OCI-LY7 (cell line): ENCODE results near the gene CDK2AP2. TPM values are rescaled to one million over a fixed set of nuclear protein-coding genes. Genes with fewer than 3 reads are reported as not detected.

Experiments
- BruUV-seq: library from RNA; stranded (reverse); fragments of 400-500 nt; replicated peaks from 2 replicates; lab custom pipeline; 2021; lab: Mats Ljungman, UMichigan
- CTCF ChIA-PET: fragments of 300-600 bp; sonication (Branson Sonifier 250); formaldehyde crosslinking; loops from one replicate; lab custom pipeline; 2022; ENCODE audit warnings: antibody characterized with exemption; ENCODE audit not compliant: unreplicated experiment; lab: Charles Lee
- POLR2A ChIA-PET: fragments of 300-600 bp; sonication (Branson Sonifier 250); formaldehyde crosslinking; loops from one replicate; lab custom pipeline; 2022; ENCODE audit warnings: antibody characterized with exemption; lab: Charles Lee
- DNase-seq: peaks from one replicate; pipeline ENCODE4 v3.0.0-alpha.2; 2015; ENCODE audit warnings: low spot score
- H2AFZ ChIP-seq: fragments of 200-600 bp; sonication (generic), shearing (Covaris generic); 2 replicates; pipeline ENCODE4 v1.6.1; 2014; ENCODE audit warnings: mild to moderate bottlenecking, antibody characterized with exemption, low read length, moderate library complexity
- H3K27ac ChIP-seq: fragments of 200-600 bp; sonication (generic); 2 replicates; pipeline ENCODE4 v1.5.1; 2014; ENCODE audit warnings: mixed run types, low read depth, mild to moderate bottlenecking, moderate library complexity, low read length, inconsistent platforms; ENCODE audit not compliant: poor library complexity, severe bottlenecking
- H3K36me3 ChIP-seq: fragments of 200-600 bp; sonication (generic); 2 replicates; pipeline ENCODE4 v1.6.1; 2014; ENCODE audit warnings: mild to moderate bottlenecking, antibody characterized with exemption, low read length, moderate library complexity, mixed read lengths; ENCODE audit not compliant: insufficient read depth
- H3K4me1 ChIP-seq: fragments of 200-600 bp; sonication (generic); 2 replicates; pipeline ENCODE4 v1.5.1; 2014; ENCODE audit warnings: mild to moderate bottlenecking, low read length; ENCODE audit not compliant: insufficient read depth, poor library complexity, severe bottlenecking
- H3K4me2 ChIP-seq: fragments of 200-600 bp; sonication (generic); 2 replicates; pipeline ENCODE4 v1.6.1; 2014; ENCODE audit warnings: mild to moderate bottlenecking, low read length
- H3K4me3 ChIP-seq: fragments of 200-600 bp; sonication (generic); 2 replicates; pipeline ENCODE4 v1.5.1; 2014; ENCODE audit warnings: mild to moderate bottlenecking, low read depth, low read length; ENCODE audit not compliant: poor library complexity, severe bottlenecking
- H3K79me2 ChIP-seq: fragments of 200-600 bp; sonication (generic); 2 replicates; pipeline ENCODE4 v1.6.1; 2016; ENCODE audit warnings: low read depth, mild to moderate bottlenecking, low read length, moderate library complexity, mixed read lengths; ENCODE audit not compliant: insufficient read depth
- H3K9me2 ChIP-seq: fragments of 200-600 bp; sonication (generic); 2 replicates; pipeline ENCODE4 v1.6.1; 2016; ENCODE audit warnings: mild to moderate bottlenecking, low read length, mixed read lengths; ENCODE audit not compliant: insufficient read depth
- H3K9me3 ChIP-seq: fragments of 200-600 bp; sonication (generic); 2 replicates; pipeline ENCODE4 v1.6.1; 2014; ENCODE audit warnings: mild to moderate bottlenecking, mixed run types, low read length, mixed read lengths
- H4K20me1 ChIP-seq: fragments of 200-600 bp; sonication (generic); 2 replicates; pipeline ENCODE4 v1.6.1; 2014; ENCODE audit warnings: mild to moderate bottlenecking, antibody characterized with exemption, low read length, moderate library complexity, mixed read lengths; ENCODE audit not compliant: insufficient read depth
- EZH2phosphoT487 ChIP-seq: fragments of 200-600 bp; sonication (generic); IDR thresholded peaks from 2 replicates; pipeline ENCODE4 v1.6.1; 2018; ENCODE audit warnings: low read depth, borderline replicate concordance, mild to moderate bottlenecking, mixed run types, antibody characterized with exemption, low read length, moderate library complexity, mixed read lengths
- intact Hi-C: fragments of 100-400 bp; cut with micrococcal nuclease; formaldehyde crosslinking; loops from one replicate; pipeline ENCODE4 v1.10.0; 2022; ENCODE audit not compliant: unreplicated experiment
- total RNA-seq, 2 experiments: library from RNA; depleted of rRNA in 1 of 2; stranded (reverse); fragments of >200 nt in 1 of 2; shearing (Covaris generic) in 1 of 2; gene quantifications; 2 replicates each; pipeline ENCODE4 v1.2.3, GENCODE V29; 2014 to 2022
- TF ChIP-seq, protein P1 (sequence below): fragments of 200-600 bp; sonication (generic); conservative IDR thresholded peaks from 2 replicates; pipeline ENCODE4 v1.5.1; 2014; ENCODE audit warnings: mild to moderate bottlenecking, antibody characterized with exemption, low read length, moderate library complexity, mixed read lengths

The CDK2AP2 gene
- total RNA-seq, 2 experiments from 2014 or later, result 71.5 to 90.2 TPM

DNA sequence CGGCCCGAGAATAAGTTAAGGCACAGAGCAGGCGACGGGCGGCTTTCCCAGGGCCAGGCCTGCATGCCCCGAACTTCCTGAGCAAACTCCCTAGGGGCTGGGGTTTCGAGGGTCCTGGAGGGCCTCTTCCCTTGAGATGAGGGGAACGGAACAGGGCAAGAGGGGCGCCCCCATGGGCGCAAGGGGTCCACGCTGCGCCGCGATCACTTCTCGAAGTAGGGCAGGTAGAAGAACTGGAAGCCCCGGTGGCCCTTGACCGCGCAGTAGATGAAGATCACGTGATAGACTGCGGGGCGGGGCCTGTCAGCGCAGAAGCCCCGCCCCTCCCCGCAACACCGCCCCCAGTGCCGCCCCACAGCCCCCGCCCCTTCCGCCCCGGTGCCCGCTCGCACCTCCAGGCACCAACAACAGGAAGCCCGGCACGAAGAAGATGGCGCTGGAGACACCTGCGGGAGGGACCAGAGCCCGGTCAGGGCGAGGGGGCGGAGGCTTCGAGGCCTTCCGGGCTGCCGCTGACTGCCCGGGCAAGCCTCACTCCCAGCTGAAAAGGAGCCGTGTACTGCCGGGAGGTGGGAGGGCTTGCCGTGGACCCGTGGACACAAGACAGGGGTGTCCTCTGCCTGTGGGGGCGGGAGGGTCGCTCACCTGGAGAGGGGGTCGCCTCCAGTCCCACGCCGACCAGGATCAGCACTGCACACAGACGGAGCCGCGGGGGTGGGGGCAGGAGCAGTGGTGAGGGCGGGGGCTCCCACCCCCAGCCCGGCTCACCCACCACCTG lies 43.4 kb downstream of the CDK2AP2 start:
- H2AFZ ChIP-seq, result 0 out of 2 replicates have a peak overlapping the region, but pooled peaks have one; percentile 9
- H4K20me1 ChIP-seq, result no peaks in the 10 kb centered on the region
- intact Hi-C loops, result loop anchor here (1.0 to 5.0 kb wide), 2 partner anchors 27 to 112 kb away; partner anchors contain the start of genes POLD4 and PTPRCAP
- H3K36me3 ChIP-seq, result no peaks in the 10 kb centered on the region; the same call in 1 of the 2 replicates
- H3K9me3 ChIP-seq, result no peaks in the 10 kb centered on the region
- peak overlapping the region; percentile 82 for H3K27ac ChIP-seq
- ChIA-PET POLR2A (interaction anchor here (0.6 to 2.0 kb wide), 4 partner anchors 14 to 510 kb away, joined by 3 to 18 read pairs (median 5); partner anchors contain the start of genes PPP1CA and PTPRCAP), CTCF (interaction anchor here (0.6 to 1.1 kb wide), 3 partner anchors 10 to 187 kb away, joined by 3 to 9 read pairs (median 3); no protein-coding TSS in a partner anchor)
- TSS peak; percentile 10 for BruUV-seq
- H3K9me2 ChIP-seq, result no peaks in the 10 kb centered on the region
- DNase-seq, result peak; percentile 96
- peaks cover 23% of the 10 kb centered on the region; the same call in 1 of the 2 replicates for H3K79me2 ChIP-seq
- peak overlapping the region; percentile 100 for H3K4me2 ChIP-seq
- peaks cover 68% of the 10 kb centered on the region for H3K4me1 ChIP-seq
- no peak for TF ChIP-seq EZH2phosphoT487
- TF ChIP-seq, protein P1, sequence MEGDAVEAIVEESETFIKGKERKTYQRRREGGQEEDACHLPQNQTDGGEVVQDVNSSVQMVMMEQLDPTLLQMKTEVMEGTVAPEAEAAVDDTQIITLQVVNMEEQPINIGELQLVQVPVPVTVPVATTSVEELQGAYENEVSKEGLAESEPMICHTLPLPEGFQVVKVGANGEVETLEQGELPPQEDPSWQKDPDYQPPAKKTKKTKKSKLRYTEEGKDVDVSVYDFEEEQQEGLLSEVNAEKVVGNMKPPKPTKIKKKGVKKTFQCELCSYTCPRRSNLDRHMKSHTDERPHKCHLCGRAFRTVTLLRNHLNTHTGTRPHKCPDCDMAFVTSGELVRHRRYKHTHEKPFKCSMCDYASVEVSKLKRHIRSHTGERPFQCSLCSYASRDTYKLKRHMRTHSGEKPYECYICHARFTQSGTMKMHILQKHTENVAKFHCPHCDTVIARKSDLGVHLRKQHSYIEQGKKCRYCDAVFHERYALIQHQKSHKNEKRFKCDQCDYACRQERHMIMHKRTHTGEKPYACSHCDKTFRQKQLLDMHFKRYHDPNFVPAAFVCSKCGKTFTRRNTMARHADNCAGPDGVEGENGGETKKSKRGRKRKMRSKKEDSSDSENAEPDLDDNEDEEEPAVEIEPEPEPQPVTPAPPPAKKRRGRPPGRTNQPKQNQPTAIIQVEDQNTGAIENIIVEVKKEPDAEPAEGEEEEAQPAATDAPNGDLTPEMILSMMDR, result no peak
- H3K4me3 ChIP-seq, result peak overlapping the region; percentile 89

DNA sequence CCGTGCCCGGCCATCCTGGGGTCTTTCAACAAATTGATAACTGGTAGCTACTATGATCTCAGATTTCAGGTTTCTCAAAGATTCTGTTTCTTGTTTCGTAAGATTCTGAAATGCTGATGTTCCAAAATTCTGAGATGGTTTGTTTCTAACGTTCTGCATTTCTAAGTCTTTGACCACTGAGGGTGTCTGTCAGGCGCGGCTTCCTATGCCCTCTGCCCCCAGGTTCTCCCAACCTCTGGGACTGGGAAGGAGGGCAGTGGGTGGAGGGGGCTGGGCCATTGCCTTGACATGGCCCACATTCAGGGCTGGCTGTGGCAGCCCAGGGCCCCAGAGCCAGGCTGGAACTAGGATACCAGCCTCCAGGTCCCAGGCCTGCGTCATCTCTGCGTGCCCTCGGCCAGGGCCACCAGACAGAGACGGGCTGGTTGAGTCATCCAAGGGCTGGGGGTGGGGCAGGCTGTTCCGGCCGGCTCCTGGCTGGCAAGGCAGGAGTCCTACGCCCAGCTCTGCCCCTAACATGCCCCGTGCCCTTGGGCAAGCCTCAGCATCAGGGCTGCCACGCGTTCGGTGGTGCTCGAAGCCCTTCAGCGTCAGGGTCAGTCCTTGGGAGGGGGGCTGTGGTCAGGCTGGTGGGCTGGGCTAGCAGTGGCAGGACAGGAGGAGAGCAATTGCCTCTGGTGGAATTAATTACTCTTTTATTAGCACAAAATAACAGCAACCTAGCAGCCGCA lies 44.1 kb downstream of the CDK2AP2 start:
- Histone ChIP-seq H3K9me3 (no peaks in the 10 kb centered on the region), H2AFZ (0 out of 2 replicates have a peak overlapping the region, but pooled peaks have one; percentile 9), H3K9me2 (no peaks in the 10 kb centered on the region), H3K4me1 (peaks cover 72% of the 10 kb centered on the region), H3K4me2 (peak overlapping the region; percentile 93), H3K4me3 (peak overlapping the region; percentile 89), H3K79me2 (peaks cover 23% of the 10 kb centered on the region; the same call in 1 of the 2 replicates), H3K27ac (peak overlapping the region; percentile 69), H4K20me1 (no peaks in the 10 kb centered on the region), H3K36me3 (no peaks in the 10 kb centered on the region; the same call in 1 of the 2 replicates)
- POLR2A ChIA-PET, result interaction anchor here (0.7 kb wide), 1 partner anchor 12 kb away, joined by 4 read pairs; no protein-coding TSS in a partner anchor
- intact Hi-C loops, result loop anchor here (1.0 kb wide), 1 partner anchor 27 kb away; the partner anchor contains the start of gene PTPRCAP
- no peak for DNase-seq
- no TSS peak for BruUV-seq
- TF ChIP-seq, protein P1, result no peak
- no peak for TF ChIP-seq EZH2phosphoT487
- CTCF ChIA-PET, result no interaction called here
